ENCODE results near the gene MACROD2. TPM values are rescaled to one million over a fixed set of nuclear protein-coding genes. Genes with fewer than 3 reads are reported as not detected.

The MACROD2 gene
- total and polyA plus RNA-seq, 2 donors (not counting 1 experiment from before 2014, with no cell fraction given), result 5.3 to 6.7 TPM

DNA sequence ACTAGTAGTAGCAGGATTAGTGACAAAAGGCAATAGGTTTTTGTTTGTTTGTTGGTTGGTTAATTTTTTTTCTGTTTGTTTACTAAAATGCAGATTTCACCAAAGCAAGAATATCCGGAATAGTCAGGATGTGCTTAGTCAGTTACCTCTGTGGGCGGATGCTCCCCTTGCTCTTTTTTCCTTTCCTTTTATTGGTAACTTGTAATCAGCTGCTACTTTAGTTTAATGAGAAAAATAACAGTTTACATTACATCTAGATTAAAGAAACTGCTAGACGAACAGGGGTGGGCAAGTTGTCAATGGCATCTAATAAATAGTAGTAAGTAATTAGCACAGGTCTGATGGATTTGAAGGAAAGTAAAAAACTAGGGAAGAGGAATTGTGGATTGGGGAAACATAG is 989.0 kb downstream of the MACROD2 start:
- DNase-seq (no peak), ATAC-seq (ENCODE audit: low read depth) (no peak)
- Histone ChIP-seq H3K27me3 (replicated peaks in 1 of 4; ENCODE audit: control extremely low read depth in 1 of 4, control insufficient read depth in 3 of 4, insufficient read depth in 4 of 4, low read length in 3 of 4) (no peaks in the 10 kb centered on the region), H3K4me3 (ENCODE audit: control extremely low read depth in 1 of 5, extremely low read depth in 1 of 5, insufficient read depth in 1 of 5, low read depth in 2 of 5, low read length in 4 of 5) (no peak overlapping the region), H3K27ac (ENCODE audit: low read length in 2 of 2) (no peak overlapping the region), H3K36me3 (replicated peaks in 1 of 2; ENCODE audit: control extremely low read depth in 1 of 2, control insufficient read depth in 1 of 2, extremely low read depth in 1 of 2, insufficient read depth in 2 of 2, low read length in 1 of 2) (no peaks in the 10 kb centered on the region), H3K79me2 (ENCODE audit: control insufficient read depth, insufficient read depth, low read length) (no peaks in the 10 kb centered on the region), H3K4me1 (ENCODE audit: control insufficient read depth in 2 of 2, insufficient read depth in 2 of 2, low read length in 2 of 2) (no peaks in the 10 kb centered on the region), H3K9me3 (ENCODE audit: control extremely low read depth in 1 of 3, control insufficient read depth in 2 of 3, insufficient read depth in 1 of 3, low read length in 2 of 3) (peaks cover 0 to 9% (median 0%) of the 10 kb centered on the region in 3 donors), H2AFZ (ENCODE audit: insufficient read depth, low read depth, low read length, poor library complexity, severe bottlenecking) (no peak overlapping the region), H4K20me1 (ENCODE audit: control insufficient read depth, insufficient read depth, low read length, poor library complexity, severe bottlenecking) (no peaks in the 10 kb centered on the region), H3K9ac (ENCODE audit: low read length) (no peak overlapping the region), H3K4me2 (replicated peaks; ENCODE audit: low read depth, low read length, poor library complexity, severe bottlenecking) (no peak overlapping the region)
- POLR2A ChIA-PET, result no interaction called here
- Mint-ChIP-seq H3K27me3 (peaks cover 7% of the 10 kb centered on the region), H3K4me3 (no peak overlapping the region), H3K27ac (no peak overlapping the region), H3K4me1 (no peaks in the 10 kb centered on the region), H3K9me3 (ENCODE audit: insufficient read depth) (peaks cover 13% of the 10 kb centered on the region)
- no peak for TF ChIP-seq EZH2 (IDR thresholded peaks at IDR 0.05; ENCODE audit: borderline replicate concordance, insufficient read depth, low read depth, low read length, poor library complexity, severe bottlenecking)
- TF ChIP-seq, protein P1, sequence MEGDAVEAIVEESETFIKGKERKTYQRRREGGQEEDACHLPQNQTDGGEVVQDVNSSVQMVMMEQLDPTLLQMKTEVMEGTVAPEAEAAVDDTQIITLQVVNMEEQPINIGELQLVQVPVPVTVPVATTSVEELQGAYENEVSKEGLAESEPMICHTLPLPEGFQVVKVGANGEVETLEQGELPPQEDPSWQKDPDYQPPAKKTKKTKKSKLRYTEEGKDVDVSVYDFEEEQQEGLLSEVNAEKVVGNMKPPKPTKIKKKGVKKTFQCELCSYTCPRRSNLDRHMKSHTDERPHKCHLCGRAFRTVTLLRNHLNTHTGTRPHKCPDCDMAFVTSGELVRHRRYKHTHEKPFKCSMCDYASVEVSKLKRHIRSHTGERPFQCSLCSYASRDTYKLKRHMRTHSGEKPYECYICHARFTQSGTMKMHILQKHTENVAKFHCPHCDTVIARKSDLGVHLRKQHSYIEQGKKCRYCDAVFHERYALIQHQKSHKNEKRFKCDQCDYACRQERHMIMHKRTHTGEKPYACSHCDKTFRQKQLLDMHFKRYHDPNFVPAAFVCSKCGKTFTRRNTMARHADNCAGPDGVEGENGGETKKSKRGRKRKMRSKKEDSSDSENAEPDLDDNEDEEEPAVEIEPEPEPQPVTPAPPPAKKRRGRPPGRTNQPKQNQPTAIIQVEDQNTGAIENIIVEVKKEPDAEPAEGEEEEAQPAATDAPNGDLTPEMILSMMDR (IDR thresholded peaks at IDR 0.05), result no peak
- no CpG with 5 or more reads among the region's 3 CpGs for WGBS (ENCODE audit: insufficient coverage)
- CTCF ChIA-PET, result interaction anchor here (0.6 kb wide), 1 partner anchor 1518 kb away, joined by 3 read pairs; no protein-coding TSS in a partner anchor
- intact Hi-C loops (cut with micrococcal nuclease), result no loop called here

DNA sequence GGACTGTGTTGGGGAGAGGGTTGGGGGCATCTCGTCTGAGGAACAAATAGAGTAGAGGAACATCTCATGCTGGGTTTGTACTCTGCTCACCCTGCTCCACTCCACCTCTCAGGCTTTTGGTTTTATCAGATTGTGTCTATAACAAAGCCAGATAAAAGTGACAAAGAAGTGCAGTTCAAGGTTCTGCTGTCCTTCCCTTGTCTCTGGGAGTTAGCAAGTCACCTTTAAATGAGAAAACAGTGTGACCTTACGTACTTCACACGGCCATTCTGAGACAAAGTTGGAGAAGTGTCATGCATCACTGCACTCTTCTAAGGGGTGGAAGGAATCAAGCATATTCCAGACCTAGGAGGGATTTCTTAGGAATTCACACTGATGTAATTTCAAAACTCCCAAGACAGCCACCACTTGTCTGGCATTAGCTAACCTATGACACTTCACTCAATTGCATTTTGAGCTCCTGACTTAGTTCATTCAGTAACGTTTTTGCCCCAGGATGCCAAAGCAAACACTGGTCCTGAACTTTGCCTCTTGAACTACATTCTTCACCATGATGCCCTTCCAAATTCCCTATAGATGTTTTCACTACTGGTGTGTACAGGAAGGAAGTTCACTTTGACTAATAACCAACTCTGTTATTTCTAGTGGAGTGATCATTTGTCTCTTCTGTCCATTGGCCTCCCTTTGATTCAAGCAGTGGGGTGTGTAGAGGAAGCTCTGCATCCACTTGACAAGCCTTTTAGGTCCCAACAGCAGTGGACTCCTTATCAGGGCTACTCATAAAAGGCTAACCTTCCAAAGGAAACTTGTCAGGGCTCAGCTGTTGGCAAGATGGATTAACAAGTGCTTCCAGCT is 989.7 kb downstream of the MACROD2 start:
- ATAC-seq (ENCODE audit: low read depth) (no peak), DNase-seq (no peak)
- no peaks in the 10 kb centered on the region for H3K79me2 ChIP-seq (ENCODE audit: control insufficient read depth, insufficient read depth, low read length)
- Mint-ChIP-seq H3K9me3 (ENCODE audit: insufficient read depth) (peaks cover 13% of the 10 kb centered on the region), H3K4me3 (no peak overlapping the region), H3K27ac (no peak overlapping the region), H3K4me1 (no peaks in the 10 kb centered on the region), H3K27me3 (peaks cover 7% of the 10 kb centered on the region)
- H4K20me1 ChIP-seq (ENCODE audit: control insufficient read depth, insufficient read depth, low read length, poor library complexity, severe bottlenecking), result no peaks in the 10 kb centered on the region
- WGBS (ENCODE audit: insufficient coverage), result 72% methylated on average over 3 of the region's 4 CpGs
- no peak overlapping the region for H3K27ac ChIP-seq (ENCODE audit: low read length in 2 of 2)
- CTCF ChIA-PET, result interaction anchor here (0.7 kb wide), 1 partner anchor 159 kb away, joined by 3 read pairs; no protein-coding TSS in a partner anchor
- no peaks in the 10 kb centered on the region for H3K4me1 ChIP-seq (ENCODE audit: control insufficient read depth in 2 of 2, insufficient read depth in 2 of 2, low read length in 2 of 2)
- no peak overlapping the region for H2AFZ ChIP-seq (ENCODE audit: insufficient read depth, low read depth, low read length, poor library complexity, severe bottlenecking)
- POLR2A ChIA-PET, result no interaction called here
- no peaks in the 10 kb centered on the region for H3K36me3 ChIP-seq (replicated peaks in 1 of 2; ENCODE audit: control extremely low read depth in 1 of 2, control insufficient read depth in 1 of 2, extremely low read depth in 1 of 2, insufficient read depth in 2 of 2, low read length in 1 of 2)
- no peak overlapping the region for H3K4me2 ChIP-seq (replicated peaks; ENCODE audit: low read depth, low read length, poor library complexity, severe bottlenecking)
- TF ChIP-seq, protein P1 (IDR thresholded peaks at IDR 0.05), result no peak
- TF ChIP-seq EZH2 (IDR thresholded peaks at IDR 0.05; ENCODE audit: borderline replicate concordance, insufficient read depth, low read depth, low read length, poor library complexity, severe bottlenecking), result no peak
- intact Hi-C loops (cut with micrococcal nuclease), result no loop called here
- H3K9ac ChIP-seq (ENCODE audit: low read length), result no peak overlapping the region
- H3K9me3 ChIP-seq (ENCODE audit: control extremely low read depth in 1 of 3, control insufficient read depth in 2 of 3, insufficient read depth in 1 of 3, low read length in 2 of 3), result peaks cover 0 to 9% (median 0%) of the 10 kb centered on the region in 3 donors
- H3K27me3 ChIP-seq (replicated peaks in 1 of 4; ENCODE audit: control extremely low read depth in 1 of 4, control insufficient read depth in 3 of 4, insufficient read depth in 4 of 4, low read length in 3 of 4), result no peaks in the 10 kb centered on the region
- no peak overlapping the region for H3K4me3 ChIP-seq (ENCODE audit: control extremely low read depth in 1 of 5, extremely low read depth in 1 of 5, insufficient read depth in 1 of 5, low read depth in 2 of 5, low read length in 4 of 5)
